ENCODE measurements around the gene FBRS.
A peak's percentile ranks its signal among the peaks of the same experiment; 100 is the strongest.
"Not testable (repeated sequence)": the region's sequence is repeated elsewhere in the genome, so short reads cannot be mapped to it uniquely, and the experiment has no call there.

Gene FBRS

DNA sequence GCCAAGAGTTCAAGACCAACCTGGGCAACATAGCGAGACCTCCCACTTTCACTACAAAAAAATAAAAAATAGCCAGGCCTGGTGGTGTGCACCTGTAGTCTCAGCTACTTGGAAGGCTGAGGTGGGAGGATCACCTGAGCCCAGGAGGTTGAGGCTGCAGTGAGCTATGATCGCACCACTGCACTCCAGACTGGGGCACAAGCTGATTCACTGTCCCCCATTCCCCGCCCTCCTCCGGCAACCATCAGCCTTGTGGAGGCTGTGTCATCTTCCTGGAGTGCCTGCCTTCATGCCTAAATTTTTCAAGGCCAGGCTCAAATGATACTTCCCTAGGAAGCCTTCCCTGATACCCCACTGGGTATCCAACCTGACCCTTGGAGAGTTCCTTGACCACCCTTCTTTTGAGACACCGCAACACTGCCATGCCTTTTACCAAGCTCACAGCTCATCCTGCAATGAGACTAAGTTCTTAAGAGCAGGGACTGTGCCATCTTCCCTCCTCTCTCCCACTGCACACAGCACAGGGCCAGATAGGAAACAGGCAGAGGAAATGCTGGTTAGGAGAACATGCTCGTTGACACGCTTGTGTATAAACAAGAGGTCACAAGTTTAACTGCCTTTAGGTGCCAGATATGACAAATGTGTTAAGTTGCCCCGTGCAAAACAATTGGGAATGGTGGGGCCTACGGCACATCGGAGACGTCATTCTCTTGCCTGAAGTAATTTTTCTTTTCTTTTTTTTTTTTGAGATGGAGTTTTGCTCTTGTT, 36.9 kb downstream of the FBRS start:
- Histone ChIP-seq H3K27ac (ENCODE audit: extremely low read depth, low read depth, low read length) (no peak overlapping the region), H3K36me3 (ENCODE audit: control insufficient read depth in 2 of 2, insufficient read depth in 1 of 2, low read length in 2 of 2) (peaks cover 0 to 4% of the 10 kb centered on the region in 2 experiments; a peak in 1 of 3 replicates), H3K9me3 (ENCODE audit: control insufficient read depth, insufficient read depth, low read depth, low read length) (no peaks in the 10 kb centered on the region), H3K4me1 (ENCODE audit: control insufficient read depth, insufficient read depth, low read length) (no peaks in the 10 kb centered on the region), H3K4me3 (ENCODE audit: low read depth, low read length) (no peak overlapping the region)
- ChIA-PET CTCF (interaction anchor here (0.6 to 5.8 kb wide), 16 partner anchors 10 to 625 kb away, joined by 3 to 43 read pairs (median 4); partner anchors contain the start of genes FBRS, PHKG2, PRR14 and ZNF689), POLR2A (interaction anchor here (0.6 to 2.2 kb wide), 6 partner anchors 11 to 189 kb away, joined by 3 to 8 read pairs (median 5); partner anchors contain the start of gene PHKG2)
- TF ChIP-seq, protein P1, sequence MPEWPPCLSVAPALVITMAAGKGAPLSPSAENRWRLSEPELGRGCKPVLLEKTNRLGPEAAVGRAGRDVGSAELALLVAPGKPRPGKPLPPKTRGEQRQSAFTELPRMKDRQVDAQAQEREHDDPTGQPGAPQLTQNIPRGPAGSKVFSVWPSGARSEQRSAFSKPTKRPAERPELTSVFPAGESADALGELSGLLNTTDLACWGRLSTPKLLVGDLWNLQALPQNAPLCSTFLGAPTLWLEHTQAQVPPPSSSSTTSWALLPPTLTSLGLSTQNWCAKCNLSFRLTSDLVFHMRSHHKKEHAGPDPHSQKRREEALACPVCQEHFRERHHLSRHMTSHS (tag by site-specific recombination; IDR thresholded peaks at IDR 0.05): no peak
- peak; percentile 33; the same call in 1 of the 2 replicates for TF ChIP-seq ZNF335 (tag by site-specific recombination; conservative IDR thresholded peaks at IDR 0.05)

- H3K9me3 ChIP-seq (ENCODE audit: control insufficient read depth, insufficient read depth, low read depth, low read length); H3K4me1 ChIP-seq (ENCODE audit: control insufficient read depth, insufficient read depth, low read length); H3K27ac ChIP-seq (ENCODE audit: extremely low read depth, low read depth, low read length); H3K4me3 ChIP-seq (ENCODE audit: low read depth, low read length): not testable (repeated sequence)
- ChIA-PET CTCF (interaction anchor here (0.6 to 5.8 kb wide), 14 partner anchors 8 to 272 kb away, joined by 3 to 43 read pairs (median 3); partner anchors contain the start of gene FBRS), POLR2A (interaction anchor here (1.0 to 3.6 kb wide), 8 partner anchors 8 to 302 kb away, joined by 3 to 29 read pairs (median 4); partner anchors contain the start of genes FBRS, PRR14 and ZNF48)
- H3K36me3 ChIP-seq (ENCODE audit: control insufficient read depth in 2 of 2, insufficient read depth in 1 of 2, low read length in 2 of 2): peaks cover 4 to 20% of the 10 kb centered on the region in 2 experiments; a peak in 2 of 3 replicates
Measured at GRCh38 chr16:30696646-30697045, 38.4 kb downstream of the FBRS start.

DNA sequence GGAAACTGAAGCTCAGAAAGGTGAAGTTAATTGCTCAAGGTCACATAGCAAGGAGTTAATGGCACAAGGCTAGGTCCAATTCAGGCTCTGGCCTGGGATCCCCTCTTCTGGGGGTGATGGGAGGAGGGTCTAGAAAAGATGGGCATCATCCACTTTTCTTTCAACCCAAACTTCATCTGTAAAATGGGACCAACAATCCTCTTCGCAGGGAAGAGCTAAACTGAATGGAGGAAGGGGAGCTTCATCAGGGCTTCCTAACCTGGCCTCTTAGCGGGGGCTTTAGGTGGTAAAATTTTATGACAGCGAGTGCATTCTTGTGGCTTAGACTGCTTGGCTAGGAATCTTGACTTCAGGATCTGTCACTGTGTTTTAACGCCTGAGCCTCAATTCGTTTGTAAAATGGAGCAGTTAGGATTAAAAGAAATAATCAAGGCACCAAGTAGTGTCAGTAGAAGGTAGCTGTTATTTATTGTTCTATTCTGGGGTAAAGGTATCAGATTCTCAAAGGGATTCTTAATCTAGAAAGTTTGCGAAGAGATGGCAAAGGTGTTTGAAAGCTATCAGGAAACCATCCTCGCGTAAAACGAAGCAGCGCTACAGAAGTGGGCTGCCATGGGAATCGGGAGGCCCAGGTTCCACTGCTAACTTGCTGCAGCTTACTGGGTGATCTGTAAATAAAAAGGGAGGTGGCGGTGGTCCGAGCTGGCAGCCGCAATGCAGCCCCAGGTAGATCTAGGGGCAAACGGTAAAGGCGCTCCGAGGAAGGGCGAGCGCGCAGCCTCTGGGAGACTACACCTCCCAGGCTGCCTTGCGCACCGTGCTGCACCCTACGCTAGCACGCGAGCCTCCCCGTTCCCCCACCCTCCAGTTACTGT, 39.3 kb downstream of the FBRS start:
- Histone ChIP-seq H3K4me3 (ENCODE audit: low read depth, low read length) (peak overlapping the region; percentile 98), H3K27ac (ENCODE audit: extremely low read depth, low read depth, low read length) (peak overlapping the region; percentile 100), H3K9me3 (ENCODE audit: control insufficient read depth, insufficient read depth, low read depth, low read length) (no peaks in the 10 kb centered on the region), H3K4me1 (ENCODE audit: control insufficient read depth, insufficient read depth, low read length) (no peaks in the 10 kb centered on the region; the same call in 1 of the 2 replicates), H3K36me3 (ENCODE audit: control insufficient read depth in 2 of 2, insufficient read depth in 1 of 2, low read length in 2 of 2) (peaks cover 11 to 26% of the 10 kb centered on the region in 2 experiments; a peak in 2 of 3 replicates)
- POLR2A ChIA-PET: interaction anchor here (0.6 to 3.6 kb wide), 18 partner anchors 9 to 1002 kb away, joined by 3 to 29 read pairs (median 4); partner anchors contain the start of genes ALDOA, FBRS, PHKG2 and PRR14
- CTCF ChIA-PET: interaction anchor here (0.6 to 5.8 kb wide), 17 partner anchors 9 to 273 kb away, joined by 3 to 43 read pairs (median 3); partner anchors contain the start of gene FBRS
- TF ChIP-seq ZNF600 (tag by site-specific recombination; IDR thresholded peaks at IDR 0.05) (no peak), ZNF792 (tag by site-specific recombination; IDR thresholded peaks at IDR 0.05) (no peak), ZNF19 (tag by site-specific recombination; IDR thresholded peaks at IDR 0.05; ENCODE audit: low read depth) (no peak), ZNF211 (tag by site-specific recombination; IDR thresholded peaks at IDR 0.05; ENCODE audit: low read depth) (no peak), KLF16 (tag by site-specific recombination; IDR thresholded peaks at IDR 0.05) (no peak), ZNF112 (tag by site-specific recombination; IDR thresholded peaks at IDR 0.05) (no peak), ZNF555 (tag by site-specific recombination; conservative IDR thresholded peaks at IDR 0.05) (no peak), RBAK (tag by site-specific recombination; IDR thresholded peaks at IDR 0.05) (no peak), ZBTB44 (tag by site-specific recombination; IDR thresholded peaks at IDR 0.05) (peak; percentile 96), ZNF785 (tag by site-specific recombination; IDR thresholded peaks at IDR 0.05) (no peak), ZNF433 (tag by site-specific recombination; IDR thresholded peaks at IDR 0.05; ENCODE audit: low read depth) (no peak), ZNF138 (tag by site-specific recombination; IDR thresholded peaks at IDR 0.05; ENCODE audit: borderline replicate concordance) (no peak), ZNF214 (tag by site-specific recombination; IDR thresholded peaks at IDR 0.05; ENCODE audit: borderline replicate concordance) (no peak), ZNF513 (tag by site-specific recombination; IDR thresholded peaks at IDR 0.05) (peak; percentile 77), ZNF335 (tag by site-specific recombination; conservative IDR thresholded peaks at IDR 0.05) (peak; percentile 93)
- TF ChIP-seq, protein P2, sequence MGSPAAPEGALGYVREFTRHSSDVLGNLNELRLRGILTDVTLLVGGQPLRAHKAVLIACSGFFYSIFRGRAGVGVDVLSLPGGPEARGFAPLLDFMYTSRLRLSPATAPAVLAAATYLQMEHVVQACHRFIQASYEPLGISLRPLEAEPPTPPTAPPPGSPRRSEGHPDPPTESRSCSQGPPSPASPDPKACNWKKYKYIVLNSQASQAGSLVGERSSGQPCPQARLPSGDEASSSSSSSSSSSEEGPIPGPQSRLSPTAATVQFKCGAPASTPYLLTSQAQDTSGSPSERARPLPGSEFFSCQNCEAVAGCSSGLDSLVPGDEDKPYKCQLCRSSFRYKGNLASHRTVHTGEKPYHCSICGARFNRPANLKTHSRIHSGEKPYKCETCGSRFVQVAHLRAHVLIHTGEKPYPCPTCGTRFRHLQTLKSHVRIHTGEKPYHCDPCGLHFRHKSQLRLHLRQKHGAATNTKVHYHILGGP (tag by site-specific recombination; IDR thresholded peaks at IDR 0.05): no peak
- TF ChIP-seq, protein P3, sequence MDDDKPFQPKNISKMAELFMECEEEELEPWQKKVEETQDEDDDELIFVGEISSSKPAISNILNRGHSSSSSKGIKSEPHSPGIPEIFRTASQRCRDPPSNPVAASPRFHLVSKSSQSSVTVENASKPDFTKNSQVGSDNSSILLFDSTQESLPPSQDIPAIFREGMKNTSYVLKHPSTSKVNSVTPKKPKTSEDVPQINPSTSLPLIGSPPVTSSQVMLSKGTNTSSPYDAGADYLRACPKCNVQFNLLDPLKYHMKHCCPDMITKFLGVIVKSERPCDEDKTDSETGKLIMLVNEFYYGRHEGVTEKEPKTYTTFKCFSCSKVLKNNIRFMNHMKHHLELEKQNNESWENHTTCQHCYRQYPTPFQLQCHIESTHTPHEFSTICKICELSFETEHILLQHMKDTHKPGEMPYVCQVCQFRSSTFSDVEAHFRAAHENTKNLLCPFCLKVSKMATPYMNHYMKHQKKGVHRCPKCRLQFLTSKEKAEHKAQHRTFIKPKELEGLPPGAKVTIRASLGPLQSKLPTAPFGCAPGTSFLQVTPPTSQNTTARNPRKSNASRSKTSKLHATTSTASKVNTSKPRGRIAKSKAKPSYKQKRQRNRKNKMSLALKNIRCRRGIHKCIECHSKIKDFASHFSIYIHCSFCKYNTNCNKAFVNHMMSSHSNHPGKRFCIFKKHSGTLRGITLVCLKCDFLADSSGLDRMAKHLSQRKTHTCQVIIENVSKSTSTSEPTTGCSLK (tag by site-specific recombination; IDR thresholded peaks at IDR 0.05): no peak

All from HEK293 (cell line).